HG03558 (cell line): ENCODE data around the gene HPCAL4.

ENCODE experiments used
- ATAC-seq: cut with Tn5 transposase; IDR thresholded peaks from one replicate; pipeline ENCODE4 v1.9.1; 2021; ENCODE audit warnings: moderate number of reproducible peaks; ENCODE audit not compliant: unreplicated experiment; ENCODE audit errors: extremely low read depth

HPCAL4 gene

GRCh38 chr1:39691383-39692151 is at the start of gene HPCAL4:
Gene HPCAL4 (minus strand): TSS chr1:39691433. CDS start chr1:39684603, 6,830 bp downstream.
- no peak for ATAC-seq

GRCh38 chr1:39738622-39739366 is 47.6 kb upstream of the HPCAL4 start, which contains the start of gene PPIE:
Gene PPIE (plus strand): TSS chr1:39738882. CDS start chr1:39738901, 19 bp downstream.
- ATAC-seq: no peak

GRCh38 chr1:39737546-39738169 is 46.4 kb upstream of the HPCAL4 start:
- ATAC-seq: no peak

GRCh38 chr1:39735731-39736130 is 44.5 kb upstream of the HPCAL4 start:
- ATAC-seq: no peak

GRCh38 chr1:39733161-39733560 is 41.9 kb upstream of the HPCAL4 start:
- ATAC-seq: no peak

- ATAC-seq: no peak
These were observed 41.5 kb upstream of the HPCAL4 start for GRCh38 chr1:39732730-39733129.

GRCh38 chr1:39729842-39730241 is 38.6 kb upstream of the HPCAL4 start:
- ATAC-seq: no peak

- no peak for ATAC-seq
These were observed 37.8 kb upstream of the HPCAL4 start for GRCh38 chr1:39729030-39729429.

GRCh38 chr1:39727932-39728317 is 36.7 kb upstream of the HPCAL4 start:
- ATAC-seq: no peak

GRCh38 chr1:39727221-39727931 is 36.1 kb upstream of the HPCAL4 start:
- no peak for ATAC-seq

GRCh38 chr1:39726600-39726999 is 35.4 kb upstream of the HPCAL4 start:
- ATAC-seq: no peak

- ATAC-seq: no peak
These were observed 31.3 kb upstream of the HPCAL4 start for GRCh38 chr1:39722495-39722894.

GRCh38 chr1:39721664-39722063 is 30.4 kb upstream of the HPCAL4 start:
- ATAC-seq: no peak

GRCh38 chr1:39720094-39720999 is 29.1 kb upstream of the HPCAL4 start:
- ATAC-seq: no peak

- ATAC-seq: no peak
These were observed 26.6 kb upstream of the HPCAL4 start for GRCh38 chr1:39717809-39718208.

GRCh38 chr1:39713557-39713956 is 22.3 kb upstream of the HPCAL4 start:
- ATAC-seq: no peak

GRCh38 chr1:39711966-39712340 is 20.7 kb upstream of the HPCAL4 start:
- ATAC-seq: no peak

- no peak for ATAC-seq
These were observed 20.1 kb upstream of the HPCAL4 start for GRCh38 chr1:39711104-39711965.

- no peak for ATAC-seq
These were observed 16.3 kb upstream of the HPCAL4 start for GRCh38 chr1:39707506-39707905.
